DMS153 (cell line): ENCODE measurements around the gene PAN3.

Experiments used
- DNase-seq: peaks from one replicate; lab custom pipeline; 2025; lab: John Stamatoyannopoulos, UW

Gene PAN3

GRCh38 chr13:28220166-28220565 lies 81.8 kb downstream of the PAN3 start:
- no peak for DNase-seq

- no peak for DNase-seq
Measured at GRCh38 chr13:28229522-28230411, 91.4 kb downstream of the PAN3 start.

- DNase-seq: no peak
Measured at GRCh38 chr13:28231642-28232041, 93.3 kb downstream of the PAN3 start.

GRCh38 chr13:28237944-28238343 lies 99.6 kb downstream of the PAN3 start:
- DNase-seq: no peak

- DNase-seq: no peak
Measured at GRCh38 chr13:28239374-28239773, 101.0 kb downstream of the PAN3 start.

GRCh38 chr13:28245465-28245864 lies 107.1 kb downstream of the PAN3 start:
- DNase-seq: no peak

- no peak for DNase-seq
Measured at GRCh38 chr13:28246891-28247290, 108.5 kb downstream of the PAN3 start.

GRCh38 chr13:28248080-28248479 lies 109.7 kb downstream of the PAN3 start:
- DNase-seq: no peak

GRCh38 chr13:28250542-28250941 lies 112.2 kb downstream of the PAN3 start:
- no peak for DNase-seq

- DNase-seq: no peak
Measured at GRCh38 chr13:28251466-28251865, 113.1 kb downstream of the PAN3 start.

GRCh38 chr13:28252547-28252946 lies 114.2 kb downstream of the PAN3 start:
- DNase-seq: no peak

- no peak for DNase-seq
Measured at GRCh38 chr13:28257305-28257704, 119.0 kb downstream of the PAN3 start.

- no peak for DNase-seq
Measured at GRCh38 chr13:28258417-28258816, 120.1 kb downstream of the PAN3 start.

- no peak for DNase-seq
Measured at GRCh38 chr13:28267497-28267896, 129.2 kb downstream of the PAN3 start.

- no peak for DNase-seq
Measured at GRCh38 chr13:28268800-28269223, 130.5 kb downstream of the PAN3 start.

GRCh38 chr13:28271056-28271840 lies 132.9 kb downstream of the PAN3 start:
- no peak for DNase-seq

- DNase-seq: no peak
Measured at GRCh38 chr13:28273919-28274318, 135.6 kb downstream of the PAN3 start.

GRCh38 chr13:28282451-28282850 lies 144.1 kb downstream of the PAN3 start:
- no peak for DNase-seq

- no peak for DNase-seq
Measured at GRCh38 chr13:28283600-28283999, 145.3 kb downstream of the PAN3 start.

- DNase-seq: no peak
Measured at GRCh38 chr13:28286263-28286662, 147.9 kb downstream of the PAN3 start.

- no peak for DNase-seq
Measured at GRCh38 chr13:28297341-28297740, 159.0 kb downstream of the PAN3 start.

- no peak for DNase-seq
Measured at GRCh38 chr13:28299916-28300315, 161.6 kb downstream of the PAN3 start.

GRCh38 chr13:28301839-28302238 lies 163.5 kb downstream of the PAN3 start:
- DNase-seq: no peak
